Stomach (tissue), 9 donors: ENCODE data around the gene MARCHF3. TPM values are rescaled to one million over a fixed set of nuclear protein-coding genes. Genes with fewer than 3 reads are reported as not detected.
"Not testable (repeated sequence)": the region's sequence is repeated elsewhere in the genome, so short reads cannot be mapped to it uniquely, and the experiment has no call there.

Experiments used
- DNase-seq, 2 donors: peaks; one replicate each; pipeline versions ENCODE4 v3.0.0 to v3.0.0-alpha.2; 2013 to 2019
- H3K27ac ChIP-seq, 5 donors: fragments of 200-600 bp in 4 of 5; sonication (generic) in 4 of 5; one replicate each; pipeline ENCODE4 v1.5.1; 2013 to 2019; ENCODE audit warnings: mild to moderate bottlenecking in 1 of 5, moderate library complexity in 1 of 5
- H3K27me3 ChIP-seq, 3 donors: fragments of 200-600 bp; sonication (generic); one replicate each; pipeline ENCODE4 v1.5.1; 2017 to 2019; ENCODE audit warnings: mixed run types in 1 of 3
- H3K36me3 ChIP-seq, 4 donors: fragments of 200-600 bp; sonication (generic); 1 replicate in 3 of 4; 2 replicates in 1 of 4; pipeline ENCODE4 v1.5.1; 2016 to 2019
- H3K4me1 ChIP-seq, 4 donors: fragments of 200-600 bp; sonication (generic); one replicate each; pipeline ENCODE4 v1.5.1; 2016 to 2019
- H3K4me3 ChIP-seq, 4 donors: fragments of 200-600 bp; sonication (generic) in 3 of 4; one replicate each; pipeline ENCODE4 v1.5.1; 2016 to 2019; ENCODE audit warnings: mild to moderate bottlenecking in 1 of 4
- H3K9me3 ChIP-seq, 4 donors: fragments of 200-600 bp; sonication (generic); one replicate each; pipeline ENCODE4 v1.5.1; 2016 to 2019
- EP300 ChIP-seq: sonication (generic); formaldehyde crosslinking; IDR thresholded peaks from one replicate; pipeline ENCODE4 v1.6.1; 2017; ENCODE audit warnings: antibody characterized with exemption
- POLR2A ChIP-seq, 4 donors: fragments of 450-650 bp; IDR thresholded peaks; one replicate each; pipeline ENCODE4 v1.6.1; 2016; ENCODE audit warnings: antibody characterized with exemption in 4 of 4, control low read depth in 2 of 4, mild to moderate bottlenecking in 1 of 4, moderate library complexity in 1 of 4
- POLR2AphosphoS5 ChIP-seq, 3 donors: sonication (generic); formaldehyde crosslinking; IDR thresholded peaks; one replicate each; pipeline ENCODE4 v1.6.1; 2016; ENCODE audit warnings: antibody characterized with exemption in 3 of 3
- WGBS, 5 donors: extraction: QIAGEN DNeasy Blood & Tissue Kit in 3 of 5; methylation state at CpG; one replicate each; pipeline versions ENCODE4 v1.1.5 to v1.1.7; 2013 to 2018; 5-methylcytosine and 5-hydroxymethylcytosine counted together
- intact Hi-C: fragments of 100-400 bp; cut with DNase I; formaldehyde crosslinking; loops from one replicate; pipeline ENCODE4 v1.15.1; 2023; ENCODE audit warnings: low total_unique reads
- polyA plus RNA-seq, 3 donors: library from polyadenylated mRNA; stranded (reverse); fragments of 200-250 nt; gene quantifications; one replicate each; pipeline ENCODE4 v1.2.3, GENCODE V29; 2013
- total RNA-seq, 5 donors: library from RNA; depleted of rRNA; stranded (reverse); fragments of >200 nt; gene quantifications; one replicate each; pipeline versions ENCODE4 v1.1.0 to v1.2.3, GENCODE V29; 2014 to 2016
- TF ChIP-seq, protein P1 (sequence below), 7 experiments: fragments of 450-650 bp in 4 of 7; fragments of 200-600 bp in 3 of 7; sonication (generic) in 3 of 7; IDR thresholded peaks; one replicate each; pipeline ENCODE4 v1.5.1; 2016 to 2019; ENCODE audit warnings: antibody characterized with exemption in 7 of 7, control low read depth in 2 of 7, mild to moderate bottlenecking in 1 of 7
- donor health status: healthy with polysubstance abuse.
- donor health status: Bipolar disorder and iron deficiency.
- donor health status: healthy.

The MARCHF3 gene
- total and polyA plus RNA-seq, 8 donors: 1.1 to 11.9 (median 2.6) TPM; not detected in 1

- TF ChIP-seq, protein P1, sequence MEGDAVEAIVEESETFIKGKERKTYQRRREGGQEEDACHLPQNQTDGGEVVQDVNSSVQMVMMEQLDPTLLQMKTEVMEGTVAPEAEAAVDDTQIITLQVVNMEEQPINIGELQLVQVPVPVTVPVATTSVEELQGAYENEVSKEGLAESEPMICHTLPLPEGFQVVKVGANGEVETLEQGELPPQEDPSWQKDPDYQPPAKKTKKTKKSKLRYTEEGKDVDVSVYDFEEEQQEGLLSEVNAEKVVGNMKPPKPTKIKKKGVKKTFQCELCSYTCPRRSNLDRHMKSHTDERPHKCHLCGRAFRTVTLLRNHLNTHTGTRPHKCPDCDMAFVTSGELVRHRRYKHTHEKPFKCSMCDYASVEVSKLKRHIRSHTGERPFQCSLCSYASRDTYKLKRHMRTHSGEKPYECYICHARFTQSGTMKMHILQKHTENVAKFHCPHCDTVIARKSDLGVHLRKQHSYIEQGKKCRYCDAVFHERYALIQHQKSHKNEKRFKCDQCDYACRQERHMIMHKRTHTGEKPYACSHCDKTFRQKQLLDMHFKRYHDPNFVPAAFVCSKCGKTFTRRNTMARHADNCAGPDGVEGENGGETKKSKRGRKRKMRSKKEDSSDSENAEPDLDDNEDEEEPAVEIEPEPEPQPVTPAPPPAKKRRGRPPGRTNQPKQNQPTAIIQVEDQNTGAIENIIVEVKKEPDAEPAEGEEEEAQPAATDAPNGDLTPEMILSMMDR (IDR thresholded peaks at IDR 0.05): no peak
- TF ChIP-seq EP300 (no peak), POLR2AphosphoS5 (IDR thresholded peaks at IDR 0.05) (no peak), POLR2A (IDR thresholded peaks at IDR 0.05) (no peak)
- Histone ChIP-seq H3K9me3 (no peaks in the 10 kb centered on the region), H3K4me3 (no peak overlapping the region), H3K27ac (peak overlapping the region in 2 of 5 donors; percentile 44 to 45), H3K27me3 (no peaks in the 10 kb centered on the region), H3K4me1 (peaks cover 0 to 25% (median 14%) of the 10 kb centered on the region in 4 donors), H3K36me3 (no peaks in the 10 kb centered on the region)
- intact Hi-C loops: no loop called here
- no peak for DNase-seq
- 86 to 93% (median 91%) methylated on average over 5 of the region's 5 CpGs for WGBS, 5 donors
These were observed 183.5 kb downstream of the MARCHF3 start for GRCh38 chr5:126846744-126847455.

DNA sequence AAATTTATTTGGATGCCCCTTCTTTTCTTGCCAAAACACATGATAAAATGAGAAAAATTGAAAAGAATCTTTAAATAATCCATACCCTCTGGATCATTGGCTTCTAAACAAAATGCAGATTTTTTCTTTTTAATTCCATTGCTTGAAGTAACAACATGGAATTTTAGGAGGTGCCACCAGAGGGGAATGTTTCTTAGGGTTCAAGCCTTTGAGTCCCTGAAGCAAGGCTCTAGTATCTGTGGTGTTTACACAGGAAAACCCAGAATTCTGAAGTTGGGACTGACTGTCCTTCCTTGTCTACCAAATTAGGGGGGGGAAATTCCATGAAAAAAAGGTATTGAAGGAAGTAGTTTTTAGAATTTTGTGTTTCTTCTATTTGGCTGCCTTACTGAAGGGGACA lies 184.0 kb downstream of the MARCHF3 start:
- no peak for DNase-seq
- no peaks in the 10 kb centered on the region for H3K36me3 ChIP-seq
- H3K27ac ChIP-seq: peak overlapping the region in 1 of 5 donors; percentile 44
- no peak for TF ChIP-seq POLR2AphosphoS5 (IDR thresholded peaks at IDR 0.05)
- no peak for TF ChIP-seq EP300
- TF ChIP-seq, protein P1 (IDR thresholded peaks at IDR 0.05): no peak
- TF ChIP-seq POLR2A (IDR thresholded peaks at IDR 0.05): no peak
- no peaks in the 10 kb centered on the region for H3K27me3 ChIP-seq
- intact Hi-C loops: no loop called here
- no peak overlapping the region for H3K4me3 ChIP-seq
- H3K4me1 ChIP-seq: peaks cover 0 to 19% (median 10%) of the 10 kb centered on the region in 4 donors
- no peaks in the 10 kb centered on the region for H3K9me3 ChIP-seq

GRCh38 chr5:126845470-126846070 lies 184.8 kb downstream of the MARCHF3 start:
- H3K9me3 ChIP-seq, H3K27me3 ChIP-seq, H3K4me3 ChIP-seq, intact Hi-C loops, H3K36me3 ChIP-seq: not testable (repeated sequence)
- DNase-seq: peak; percentile 55 to 76
- Histone ChIP-seq H3K27ac (peak overlapping the region in 2 of 5 donors; percentile 26 to 46), H3K4me1 (peaks cover 0 to 18% (median 10%) of the 10 kb centered on the region in 4 donors)
- WGBS, 5 donors: 23 to 34% (median 28%) methylated on average over 13 to 14 of the region's 14 CpGs

GRCh38 chr5:126843375-126843774 lies 187.0 kb downstream of the MARCHF3 start:
- 40 to 57% (median 51%) methylated on average over 11 of the region's 11 CpGs for WGBS, 5 donors
- H3K27ac ChIP-seq, DNase-seq: not testable (repeated sequence)

DNA sequence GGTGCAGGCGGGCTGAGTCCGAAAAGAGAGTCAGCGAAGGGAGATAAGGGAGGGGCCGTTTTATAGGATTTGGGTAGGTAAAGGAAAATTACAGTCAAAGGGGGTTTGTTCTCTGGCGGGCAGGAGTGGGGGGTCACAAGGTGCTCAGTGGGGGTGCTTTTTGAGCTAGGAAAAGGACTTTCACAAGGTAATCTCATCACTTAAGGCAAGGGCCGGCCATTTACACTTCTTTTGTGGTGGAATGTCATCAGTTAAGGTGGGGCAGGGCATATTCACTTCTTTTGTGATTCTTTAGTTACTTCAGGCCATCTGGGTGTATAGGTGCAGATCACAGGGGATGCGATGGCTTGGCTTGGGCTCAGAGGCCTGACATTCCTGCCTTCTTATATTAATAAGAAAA lies 191.0 kb downstream of the MARCHF3 start:
- H3K36me3 ChIP-seq, H3K27ac ChIP-seq, DNase-seq, H3K4me3 ChIP-seq, H3K4me1 ChIP-seq, H3K27me3 ChIP-seq, H3K9me3 ChIP-seq: not testable (repeated sequence)
- 85 to 94% (median 88%) methylated on average over 7 of the region's 7 CpGs for WGBS, 5 donors
- intact Hi-C loops: loop anchor here (10.0 kb wide), 1 partner anchor 475 kb away; no protein-coding TSS in a partner anchor

More at GRCh38 chr5:126843375-126843774, 187.0 kb downstream of the MARCHF3 start:
- H3K4me1 ChIP-seq: peaks cover 0 to 12% (median 6%) of the 10 kb centered on the region in 4 donors
- H3K27me3 ChIP-seq, H3K9me3 ChIP-seq, intact Hi-C loops, H3K4me3 ChIP-seq, H3K36me3 ChIP-seq: not testable (repeated sequence)
